GM19372 (cell line): ENCODE data around the gene RCSD1.
"Not testable (repeated sequence)": the region's sequence is repeated elsewhere in the genome, so short reads cannot be mapped to it uniquely, and the experiment has no call there.

ENCODE experiments used
- ATAC-seq: cut with Tn5 transposase; IDR thresholded peaks from one replicate; pipeline ENCODE4 v1.9.1; 2021; ENCODE audit warnings: mild to moderate bottlenecking, low read depth, moderate library complexity; ENCODE audit not compliant: unreplicated experiment

Gene RCSD1

GRCh38 chr1:167629681-167630567, at the start of gene RCSD1:
TSS of gene RCSD1 (plus strand) at chr1:167630232. CDS start at chr1:167630424, 192 bp downstream.
- ATAC-seq = peak; percentile 29

DNA sequence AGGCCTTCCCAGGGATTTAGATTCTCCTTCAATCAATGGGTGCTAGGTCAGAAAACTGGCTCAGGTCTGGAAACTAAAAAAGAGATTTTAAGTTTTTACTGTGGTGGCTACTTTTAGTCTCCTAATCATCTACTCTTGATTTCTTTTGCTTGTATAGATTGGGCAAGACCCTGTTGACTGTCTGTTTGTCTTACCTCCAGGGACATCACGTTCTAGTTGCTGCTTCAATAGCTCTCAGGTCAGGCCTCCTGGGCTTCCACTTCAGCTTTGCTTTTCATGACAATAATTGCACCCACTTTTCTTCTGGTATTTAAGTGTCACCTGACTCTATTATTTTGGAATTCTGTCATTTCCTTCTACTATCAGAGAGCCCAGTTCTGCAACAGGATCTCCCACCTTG, 48.0 kb upstream of the RCSD1 start:
- no peak for ATAC-seq

- no peak for ATAC-seq
These were observed 47.3 kb upstream of the RCSD1 start for GRCh38 chr1:167582722-167583121.

DNA sequence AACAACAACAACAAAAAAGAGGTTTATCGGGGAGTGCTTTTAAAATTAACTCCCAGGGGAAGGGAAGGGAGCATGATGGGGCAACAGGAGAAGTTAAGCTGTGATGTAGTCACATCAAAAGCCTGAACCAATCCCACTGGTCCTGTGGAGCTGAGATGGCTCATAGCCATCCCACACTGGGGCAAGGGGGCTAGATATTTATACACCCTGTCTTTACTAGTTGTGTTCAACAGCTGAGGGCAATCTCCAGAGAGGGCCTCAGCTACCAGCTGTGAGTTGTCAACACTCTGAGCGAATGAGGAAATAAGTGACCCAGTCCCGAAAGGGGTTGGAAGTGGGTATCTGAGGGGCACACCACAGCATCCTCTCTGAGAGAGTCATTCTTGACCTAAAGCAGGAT, 45.5 kb upstream of the RCSD1 start:
- ATAC-seq = no peak

- no peak for ATAC-seq
These were observed 42.7 kb upstream of the RCSD1 start for GRCh38 chr1:167587342-167587741.

DNA sequence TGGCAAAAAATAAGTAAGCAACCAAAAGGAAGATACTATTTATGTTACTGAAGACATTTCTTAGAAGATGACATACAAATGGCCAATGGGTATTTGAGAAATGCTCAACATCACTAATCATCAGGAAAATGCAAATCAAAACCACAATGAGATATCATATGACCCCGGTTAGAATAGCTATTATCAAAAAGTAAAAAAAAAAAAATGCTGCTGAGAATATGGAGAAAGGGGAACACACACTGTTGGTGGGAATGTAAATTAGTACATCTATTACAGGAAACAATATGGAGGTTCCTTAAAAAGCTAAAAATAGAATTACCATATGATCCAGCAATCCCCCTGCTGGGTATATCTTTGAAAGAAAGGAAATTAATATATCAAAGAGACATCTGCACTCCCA, 42.2 kb upstream of the RCSD1 start:
- no peak for ATAC-seq

DNA sequence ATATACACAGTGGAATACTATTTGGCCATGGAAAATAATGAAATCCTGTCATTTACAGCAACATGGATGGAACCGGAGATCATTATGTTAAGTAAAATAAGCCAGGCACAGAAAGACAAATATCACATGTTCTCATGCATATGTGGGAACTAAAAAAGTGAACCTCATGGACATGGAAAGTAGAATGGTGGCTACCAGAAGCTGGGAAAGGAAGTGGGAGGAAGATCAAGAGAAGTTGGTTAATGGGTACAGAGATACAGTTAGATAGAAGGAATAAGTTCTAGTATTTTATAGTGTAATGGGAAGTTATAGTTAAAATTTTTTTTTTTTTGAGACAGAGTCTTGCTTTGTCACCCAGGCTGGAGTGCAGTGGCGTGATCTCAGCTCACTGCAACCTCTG, 41.7 kb upstream of the RCSD1 start:
- ATAC-seq = no peak

- ATAC-seq = no peak
These were observed 37.6 kb upstream of the RCSD1 start for GRCh38 chr1:167592475-167592874.

- ATAC-seq = no peak
These were observed 36.2 kb upstream of the RCSD1 start for GRCh38 chr1:167593860-167594259.

DNA sequence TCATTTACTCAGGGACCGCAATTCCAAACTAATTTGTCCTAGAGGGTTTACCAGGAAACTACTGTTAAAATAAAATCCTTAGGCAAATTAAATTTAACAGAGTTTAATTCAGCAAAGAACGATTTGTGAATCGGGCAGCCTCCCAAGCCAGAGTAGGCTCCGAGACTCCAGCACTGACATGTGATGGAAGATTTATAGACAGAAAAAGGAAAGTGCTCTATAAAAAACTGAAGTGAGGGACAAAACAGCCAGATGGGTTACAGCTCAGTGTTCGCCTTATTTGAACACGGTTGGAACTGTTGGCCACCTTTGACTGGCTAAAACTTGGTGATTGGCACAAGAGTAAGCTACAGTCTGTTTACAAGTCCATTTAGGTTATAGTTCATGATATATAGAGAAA, 35.2 kb upstream of the RCSD1 start:
- no peak for ATAC-seq

GRCh38 chr1:167599957-167600581, 30.0 kb upstream of the RCSD1 start:
- no peak for ATAC-seq

GRCh38 chr1:167601442-167602383, 28.3 kb upstream of the RCSD1 start:
- no peak for ATAC-seq

DNA sequence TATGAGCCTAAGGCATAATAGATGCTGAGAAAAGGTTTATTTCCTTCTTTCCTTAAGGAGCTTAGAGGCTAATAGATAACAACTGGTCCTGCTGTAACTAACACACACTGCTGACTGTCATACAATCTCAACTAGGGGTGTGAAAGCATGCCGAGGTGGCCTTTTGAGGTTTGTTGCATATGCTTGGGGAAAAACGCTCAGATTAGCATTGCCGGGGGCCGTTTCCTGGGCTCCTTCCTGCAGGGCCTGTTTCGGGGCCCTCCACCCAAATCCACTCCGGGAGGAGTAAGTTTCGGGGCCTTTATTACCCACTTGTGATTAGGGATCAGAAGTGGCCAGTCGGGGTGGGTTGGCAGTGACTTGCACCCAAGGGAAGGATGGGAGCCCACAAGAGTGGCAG, 27.2 kb upstream of the RCSD1 start:
- ATAC-seq = no peak

DNA sequence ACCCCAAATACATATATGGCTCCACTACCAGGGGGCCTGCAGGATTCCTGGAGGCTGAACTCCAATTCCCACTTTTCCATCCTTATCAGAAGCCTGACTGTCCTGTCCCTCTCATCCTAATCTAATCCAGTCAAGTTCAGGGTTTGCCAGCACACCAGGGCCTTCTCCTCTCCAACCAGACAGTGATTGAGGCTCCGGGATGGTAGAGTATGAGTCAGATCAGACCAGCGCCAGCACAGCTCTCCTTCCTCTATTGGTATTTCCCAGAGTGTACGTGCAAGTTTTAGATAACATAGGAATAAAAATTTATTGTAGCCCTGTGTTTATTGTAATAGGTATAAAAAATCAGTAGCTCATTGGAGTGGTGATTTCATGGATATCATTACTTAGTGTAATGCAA, 24.5 kb upstream of the RCSD1 start:
- no peak for ATAC-seq

- ATAC-seq = no peak
These were observed 18.0 kb upstream of the RCSD1 start for GRCh38 chr1:167611983-167612382.

GRCh38 chr1:167612587-167613385, 17.2 kb upstream of the RCSD1 start:
- no peak for ATAC-seq

- not testable (repeated sequence) for ATAC-seq
These were observed 16.0 kb upstream of the RCSD1 start for GRCh38 chr1:167613984-167614383.

DNA sequence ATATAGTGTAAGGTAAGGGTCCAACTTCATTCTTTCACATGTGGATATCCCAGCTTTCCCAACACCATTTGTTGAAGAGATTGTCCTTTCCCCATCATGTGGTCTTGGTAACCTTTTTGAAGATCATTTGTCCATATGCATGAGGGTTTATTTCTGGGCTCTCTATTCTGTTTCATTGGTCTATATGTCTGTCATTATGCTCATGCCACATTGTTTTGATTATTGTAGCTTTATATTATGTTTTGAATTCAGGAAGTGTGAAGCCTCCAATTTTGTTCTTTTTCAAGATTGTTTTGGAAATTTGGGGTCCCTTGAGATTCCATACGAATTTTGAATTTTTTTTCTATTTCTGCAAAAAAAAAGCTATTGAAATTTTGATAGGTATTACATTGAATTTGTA, 15.2 kb upstream of the RCSD1 start:
- ATAC-seq = no peak

GRCh38 chr1:167616521-167616920, 13.5 kb upstream of the RCSD1 start:
- no peak for ATAC-seq
